ENCODE results near the gene CDK3.
"Not testable (repeated sequence)": the region's sequence is repeated elsewhere in the genome, so short reads cannot be mapped to it uniquely, and the experiment has no call there.

The CDK3 gene

GRCh38 chr17:75970011-75970523 lies 30.6 kb upstream of the CDK3 start:
- DNase-seq (ENCODE audit: low read depth): peak; percentile 58
- H3K4me3 ChIP-seq (replicated peaks; ENCODE audit: low read depth, low read length): no peak overlapping the region
- no peak for TF ChIP-seq CTCF (IDR thresholded peaks at IDR 0.05; ENCODE audit: low read length, missing control alignments)

- no peak for TF ChIP-seq CTCF (IDR thresholded peaks at IDR 0.05; ENCODE audit: low read length, missing control alignments)
- H3K4me3 ChIP-seq (replicated peaks; ENCODE audit: low read depth, low read length): no peak overlapping the region
- DNase-seq (ENCODE audit: low read depth): no peak
Measured at GRCh38 chr17:75970626-75971025, 30.0 kb upstream of the CDK3 start.

- not testable (repeated sequence) for H3K4me3 ChIP-seq (replicated peaks; ENCODE audit: low read depth, low read length); DNase-seq (ENCODE audit: low read depth)
Measured at GRCh38 chr17:75975187-75975586, 25.5 kb upstream of the CDK3 start.

GRCh38 chr17:75975757-75976174 lies 24.9 kb upstream of the CDK3 start:
- no peak for TF ChIP-seq CTCF (IDR thresholded peaks at IDR 0.05; ENCODE audit: low read length, missing control alignments)
- peak overlapping the region; percentile 10 for H3K4me3 ChIP-seq (replicated peaks; ENCODE audit: low read depth, low read length)
- no peak for DNase-seq (ENCODE audit: low read depth)

- H3K4me3 ChIP-seq (replicated peaks; ENCODE audit: low read depth, low read length): peak overlapping the region; percentile 10
- no peak for DNase-seq (ENCODE audit: low read depth)
- TF ChIP-seq CTCF (IDR thresholded peaks at IDR 0.05; ENCODE audit: low read length, missing control alignments): no peak
Measured at GRCh38 chr17:75976175-75976848, 24.3 kb upstream of the CDK3 start.

GRCh38 chr17:75978938-75979704 lies 21.5 kb upstream of the CDK3 start, which contains the start of the genes ACOX1 and TEN1:
ACOX1 (minus strand) TSS chr17:75979166; CDS start chr17:75979073, 93 bp downstream.
TEN1 (plus strand) TSS chr17:75979240; CDS start chr17:75986193, 6,953 bp downstream.
- DNase-seq (ENCODE audit: low read depth): peak; percentile 97
- H3K4me3 ChIP-seq (replicated peaks; ENCODE audit: low read depth, low read length): peak within 1 kb of the TSS; percentile 88
- no peak for TF ChIP-seq CTCF (IDR thresholded peaks at IDR 0.05; ENCODE audit: low read length, missing control alignments)

GRCh38 chr17:75979705-75980187 lies 20.9 kb upstream of the CDK3 start:
- DNase-seq (ENCODE audit: low read depth): no peak
- no peak for TF ChIP-seq CTCF (IDR thresholded peaks at IDR 0.05; ENCODE audit: low read length, missing control alignments)

More at GRCh38 chr17:75979705-75980187, 20.9 kb upstream of the CDK3 start:
- peak overlapping the region; percentile 88 for H3K4me3 ChIP-seq (replicated peaks; ENCODE audit: low read depth, low read length)
